H1 (cell line): Measurements from ENCODE around the gene CES4A. TPM values are rescaled to one million over a fixed set of nuclear protein-coding genes. Genes with fewer than 3 reads are reported as not detected.

Source experiments
- BCL11A ChIP-seq, 2 experiments: IDR thresholded peaks; one replicate each; pipeline ENCODE4 v1.6.1; 2011; ENCODE audit warnings: low read depth in 2 of 2, low read length in 2 of 2, mild to moderate bottlenecking in 2 of 2
- BRCA1 ChIP-seq: IDR thresholded peaks from 2 replicates; pipeline ENCODE4 v1.6.1; 2012; ENCODE audit warnings: low read depth, low read length, improper control_type of control experiment
- CEBPB ChIP-seq: IDR thresholded peaks from 2 replicates; pipeline ENCODE4 v1.6.1; 2012; ENCODE audit warnings: low read depth, low read length
- E2F6 ChIP-seq: IDR thresholded peaks from 2 replicates; pipeline ENCODE4 v1.6.1; 2012; ENCODE audit warnings: inconsistent platforms
- KDM4A ChIP-seq: IDR thresholded peaks from one replicate; pipeline ENCODE4 v1.7.1; 2012; ENCODE audit warnings: low read depth, mild to moderate bottlenecking, moderate library complexity, low read length, inconsistent platforms; ENCODE audit not compliant: severe bottlenecking
- SIN3A ChIP-seq, 2 experiments: IDR thresholded peaks in 1 of 2; conservative IDR thresholded peaks in 1 of 2; 2 replicates each; pipeline ENCODE4 v1.6.1; 2011 to 2012; ENCODE audit warnings: low read length in 2 of 2, improper control_type of control experiment in 1 of 2, low read depth in 1 of 2, mild to moderate bottlenecking in 1 of 2
- SUZ12 ChIP-seq: fragments of 200-600 bp; sonication (generic); IDR thresholded peaks from 2 replicates; pipeline ENCODE4 v1.6.1; 2012; ENCODE audit warnings: mild to moderate bottlenecking, inconsistent platforms, low read length, moderate library complexity, mixed read lengths
- TBP ChIP-seq: IDR thresholded peaks from 2 replicates; pipeline ENCODE4 v1.6.1; 2011; ENCODE audit warnings: low read depth, low read length, improper control_type of control experiment
- USF2 ChIP-seq: IDR thresholded peaks from 2 replicates; pipeline ENCODE4 v1.6.1; 2011; ENCODE audit warnings: low read length, improper control_type of control experiment
- polyA plus RNA-seq, 7 experiments: library from polyadenylated mRNA; depleted of rRNA in 3 of 7; stranded (reverse) in 5 of 7; unstranded in 2 of 7; fragments of >200 nt in 5 of 7; fragments of 200-250 nt in 2 of 7; gene quantifications; 1 replicate in 5 of 7; 2 replicates in 1 of 7; 4 replicates in 1 of 7; pipeline versions ENCODE4 v1.2.1 to v1.2.3, GENCODE V29; 2011 to 2013; ENCODE audit warnings: missing spikeins in 2 of 7, mixed read lengths in 2 of 7
- total RNA-seq: library from RNA; stranded (reverse); fragmentation: NEBNext Ultra II Directional; extraction: Animal tissue kit (Norgen Biotek cat#: 25700); gene quantifications from 2 replicates; pipeline ENCODE4 v1.2.1, GENCODE V29; 2021

The CES4A gene
- total and polyA plus RNA-seq, 2 of the 8 experiments (the other 6 are each of a cell fraction or from before 2014, with no cell fraction given): 0.93 to 1.5 TPM

- TF ChIP-seq TBP: no peak
- TF ChIP-seq BRCA1: no peak
- no peak for TF ChIP-seq SUZ12
- no peak for TF ChIP-seq USF2
- no peak for TF ChIP-seq BCL11A (IDR thresholded peaks at IDR 0.05; ENCODE audit: low read depth in 2 of 2, low read length in 2 of 2)
- TF ChIP-seq CEBPB: no peak
- no peak for TF ChIP-seq KDM4A
- no peak for TF ChIP-seq E2F6
- TF ChIP-seq SIN3A (conservative IDR thresholded peaks at IDR 0.05 in 1 of 2, IDR thresholded peaks at IDR 0.05 in 1 of 2; ENCODE audit: low read depth in 1 of 2, low read length in 2 of 2): no peak
Measured at GRCh38 chr16:66952430-66953110, 35.8 kb upstream of the CES4A start (continued).
